Activated naive CD4-positive, alpha-beta T cell treated with Interleukin-2 at 50 U/mL for 16 hours (primary cell): ENCODE data around the gene S100A11.
"Not testable (repeated sequence)": the region's sequence is repeated elsewhere in the genome, so short reads cannot be mapped to it uniquely, and the experiment has no call there.

Source experiments
- DNase-seq: peaks from one replicate; pipeline ENCODE4 v3.0.0-alpha.2; 2020

The S100A11 gene

GRCh38 chr1:152036267-152037216, at the start of gene S100A11:
Gene S100A11, minus strand, starts transcription at chr1:152037004. Its CDS starts 89 bp downstream, at chr1:152036915.
- DNase-seq = peak; percentile 80

- no peak for DNase-seq
These were observed 48.0 kb upstream of the S100A11 start for GRCh38 chr1:152084853-152085252.

- not testable (repeated sequence) for DNase-seq
These were observed 44.2 kb upstream of the S100A11 start for GRCh38 chr1:152081026-152081425.

GRCh38 chr1:152080494-152080893, 43.7 kb upstream of the S100A11 start:
- DNase-seq = not testable (repeated sequence)

GRCh38 chr1:152078831-152079441, 42.1 kb upstream of the S100A11 start:
- DNase-seq = no peak

GRCh38 chr1:152072311-152072710, 35.5 kb upstream of the S100A11 start:
- no peak for DNase-seq

- no peak for DNase-seq
These were observed 34.3 kb upstream of the S100A11 start for GRCh38 chr1:152071123-152071522.

- DNase-seq = no peak
These were observed 31.1 kb upstream of the S100A11 start for GRCh38 chr1:152067929-152068328.

GRCh38 chr1:152067150-152067549, 30.3 kb upstream of the S100A11 start:
- no peak for DNase-seq

- DNase-seq = no peak
These were observed 25.1 kb upstream of the S100A11 start for GRCh38 chr1:152061952-152062351.

- DNase-seq = no peak
These were observed 16.6 kb upstream of the S100A11 start for GRCh38 chr1:152053375-152053774.

GRCh38 chr1:152052606-152053005, 15.8 kb upstream of the S100A11 start:
- DNase-seq = peak; percentile 85

- DNase-seq = no peak
These were observed 14.3 kb upstream of the S100A11 start for GRCh38 chr1:152050886-152051675.

GRCh38 chr1:152049291-152050083, 12.7 kb upstream of the S100A11 start:
- no peak for DNase-seq

GRCh38 chr1:152048416-152049009, 11.7 kb upstream of the S100A11 start:
- DNase-seq = peak; percentile 66

GRCh38 chr1:152047730-152048415, 11.1 kb upstream of the S100A11 start:
- peak; percentile 87 for DNase-seq

GRCh38 chr1:152047413-152047729, 10.6 kb upstream of the S100A11 start:
- DNase-seq = no peak

- no peak for DNase-seq
These were observed 7.6 kb upstream of the S100A11 start for GRCh38 chr1:152044386-152044785.

GRCh38 chr1:152043870-152044269, 7.1 kb upstream of the S100A11 start:
- no peak for DNase-seq

GRCh38 chr1:152042030-152042429, 5.2 kb upstream of the S100A11 start:
- DNase-seq = no peak

GRCh38 chr1:152039886-152040285, 3.1 kb upstream of the S100A11 start:
- DNase-seq = no peak

GRCh38 chr1:152039461-152039860, 2.7 kb upstream of the S100A11 start:
- no peak for DNase-seq
